ENCODE results near the gene LEUTX.
"Not testable (repeated sequence)": the region's sequence is repeated elsewhere in the genome, so short reads cannot be mapped to it uniquely, and the experiment has no call there.

The LEUTX gene

GRCh38 chr19:39768334-39768733 lies 10.3 kb upstream of the LEUTX start:
- DNase-seq (ENCODE audit: low read depth, low spot score): no peak

GRCh38 chr19:39768786-39769185 lies 9.9 kb upstream of the LEUTX start:
- DNase-seq (ENCODE audit: low read depth, low spot score): no peak
- H3K27ac ChIP-seq: no peak overlapping the region

More at GRCh38 chr19:39768334-39768733, 10.3 kb upstream of the LEUTX start:
- no peak overlapping the region for H3K27ac ChIP-seq

- no peak overlapping the region for H3K27ac ChIP-seq
- no peak for DNase-seq (ENCODE audit: low read depth, low spot score)
These were observed 2.2 kb downstream of the LEUTX start for GRCh38 chr19:39780894-39781293.

GRCh38 chr19:39788244-39788643 lies 9.6 kb downstream of the LEUTX start:
- DNase-seq (ENCODE audit: low read depth, low spot score): no peak
- H3K27ac ChIP-seq: no peak overlapping the region

- no peak overlapping the region for H3K27ac ChIP-seq
- no peak for DNase-seq (ENCODE audit: low read depth, low spot score)
These were observed 14.4 kb downstream of the LEUTX start for GRCh38 chr19:39792999-39793546.

- H3K27ac ChIP-seq: no peak overlapping the region
- no peak for DNase-seq (ENCODE audit: low read depth, low spot score)
These were observed 16.3 kb downstream of the LEUTX start for GRCh38 chr19:39795001-39795400.

- DNase-seq (ENCODE audit: low read depth, low spot score): no peak
These were observed 17.4 kb downstream of the LEUTX start for GRCh38 chr19:39796000-39796498.

GRCh38 chr19:39797083-39797482 lies 18.4 kb downstream of the LEUTX start:
- DNase-seq (ENCODE audit: low read depth, low spot score): no peak
- H3K27ac ChIP-seq: no peak overlapping the region

More at GRCh38 chr19:39796000-39796498, 17.4 kb downstream of the LEUTX start:
- no peak overlapping the region for H3K27ac ChIP-seq

GRCh38 chr19:39802958-39803357 lies 24.3 kb downstream of the LEUTX start:
- DNase-seq (ENCODE audit: low read depth, low spot score): no peak
- no peak overlapping the region for H3K27ac ChIP-seq

GRCh38 chr19:39805104-39805503 lies 26.4 kb downstream of the LEUTX start:
- no peak overlapping the region for H3K27ac ChIP-seq
- no peak for DNase-seq (ENCODE audit: low read depth, low spot score)

GRCh38 chr19:39807846-39808364 lies 29.3 kb downstream of the LEUTX start:
- H3K27ac ChIP-seq: no peak overlapping the region
- DNase-seq (ENCODE audit: low read depth, low spot score): no peak

GRCh38 chr19:39808688-39809087 lies 30.0 kb downstream of the LEUTX start:
- H3K27ac ChIP-seq; DNase-seq (ENCODE audit: low read depth, low spot score): not testable (repeated sequence)

GRCh38 chr19:39809368-39809767 lies 30.7 kb downstream of the LEUTX start:
- no peak overlapping the region for H3K27ac ChIP-seq
- DNase-seq (ENCODE audit: low read depth, low spot score): no peak

- no peak overlapping the region for H3K27ac ChIP-seq
These were observed 31.8 kb downstream of the LEUTX start for GRCh38 chr19:39810424-39810823.

GRCh38 chr19:39811064-39811463 lies 32.4 kb downstream of the LEUTX start:
- H3K27ac ChIP-seq: no peak overlapping the region
- DNase-seq (ENCODE audit: low read depth, low spot score): no peak

More at GRCh38 chr19:39810424-39810823, 31.8 kb downstream of the LEUTX start:
- no peak for DNase-seq (ENCODE audit: low read depth, low spot score)

- H3K27ac ChIP-seq: no peak overlapping the region
- no peak for DNase-seq (ENCODE audit: low read depth, low spot score)
These were observed 34.8 kb downstream of the LEUTX start for GRCh38 chr19:39813264-39813993.

- H3K27ac ChIP-seq; DNase-seq (ENCODE audit: low read depth, low spot score): not testable (repeated sequence)
These were observed 35.5 kb downstream of the LEUTX start for GRCh38 chr19:39814111-39814510.

- no peak for DNase-seq (ENCODE audit: low read depth, low spot score)
- H3K27ac ChIP-seq: no peak overlapping the region
These were observed 35.9 kb downstream of the LEUTX start for GRCh38 chr19:39814595-39814994.

GRCh38 chr19:39816287-39817048 lies 37.8 kb downstream of the LEUTX start:
- no peak for DNase-seq (ENCODE audit: low read depth, low spot score)
- H3K27ac ChIP-seq: no peak overlapping the region

- no peak overlapping the region for H3K27ac ChIP-seq
- no peak for DNase-seq (ENCODE audit: low read depth, low spot score)
These were observed 39.4 kb downstream of the LEUTX start for GRCh38 chr19:39817888-39818561.
